Head of caudate nucleus (tissue), 42 donors: Measurements from ENCODE around the gene BLVRA.

Experiments
- DNase-seq, 42 donors: peaks; one replicate each; pipeline versions ENCODE4 v3.0.0 to v3.0.0-alpha.2; 2020 to 2021; ENCODE audit warnings: mixed read lengths in 7 of 42
- intact Hi-C: fragments of 100-400 bp; cut with DNase I; formaldehyde crosslinking; loops from one replicate; pipeline ENCODE4 v1.15.0; 2022

BLVRA gene

DNA sequence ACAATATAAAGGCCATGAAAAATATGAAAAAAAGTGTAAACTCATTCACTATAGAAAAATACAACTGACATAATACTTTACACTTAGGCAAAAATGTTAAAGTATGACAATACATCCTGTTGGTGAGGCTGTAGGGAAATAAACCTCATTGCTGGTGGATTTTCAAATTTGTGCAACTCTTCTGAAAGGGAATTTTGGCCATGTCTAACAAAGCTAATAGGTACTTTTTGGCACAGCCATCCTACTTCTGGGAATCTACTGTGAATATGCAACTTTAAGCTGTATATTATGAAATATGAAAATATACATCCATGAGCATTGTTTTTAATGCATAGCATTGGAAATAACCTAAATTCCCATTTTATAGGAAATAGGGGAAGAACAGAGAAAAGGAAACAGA lies 15.8 kb upstream of the BLVRA start:
- no peak for DNase-seq
- intact Hi-C loops, result no loop called here

DNA sequence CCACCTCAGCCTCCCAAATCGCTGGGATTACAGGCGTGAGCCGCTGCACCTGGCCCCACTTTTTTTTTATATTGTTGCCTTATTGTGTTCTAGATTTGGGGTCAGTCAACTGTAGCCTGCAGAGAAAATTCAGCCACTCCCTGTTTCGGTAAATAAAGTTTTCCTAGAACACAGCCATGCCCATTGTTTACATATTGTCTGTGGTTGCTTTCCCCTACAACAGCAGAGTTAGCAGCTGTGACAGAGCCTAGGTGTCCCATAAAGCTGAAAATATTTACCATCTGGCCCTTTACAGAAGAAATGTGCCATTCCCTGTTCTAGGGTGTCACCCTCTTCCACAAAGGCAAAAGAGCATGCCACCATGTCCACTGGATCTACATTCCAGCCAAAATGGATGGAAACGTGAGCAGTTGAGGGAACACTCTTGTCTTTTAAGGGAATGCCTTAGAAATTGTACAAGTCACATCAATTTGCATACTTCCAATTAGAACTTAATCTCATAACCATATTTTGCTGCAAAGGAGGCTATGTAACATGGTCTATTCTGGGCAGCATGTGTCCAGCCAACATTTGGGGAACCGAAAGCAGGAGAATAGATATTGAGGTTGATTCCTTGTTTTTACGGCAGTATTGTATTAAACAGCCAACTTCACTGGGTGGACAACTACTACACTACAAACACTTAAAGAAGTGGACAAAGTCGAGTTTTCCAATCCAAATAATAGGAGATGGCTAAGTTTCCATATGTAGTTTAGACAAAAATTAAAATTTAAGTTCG lies 11.0 kb upstream of the BLVRA start:
- intact Hi-C loops, result no loop called here
- DNase-seq, result no peak

DNA sequence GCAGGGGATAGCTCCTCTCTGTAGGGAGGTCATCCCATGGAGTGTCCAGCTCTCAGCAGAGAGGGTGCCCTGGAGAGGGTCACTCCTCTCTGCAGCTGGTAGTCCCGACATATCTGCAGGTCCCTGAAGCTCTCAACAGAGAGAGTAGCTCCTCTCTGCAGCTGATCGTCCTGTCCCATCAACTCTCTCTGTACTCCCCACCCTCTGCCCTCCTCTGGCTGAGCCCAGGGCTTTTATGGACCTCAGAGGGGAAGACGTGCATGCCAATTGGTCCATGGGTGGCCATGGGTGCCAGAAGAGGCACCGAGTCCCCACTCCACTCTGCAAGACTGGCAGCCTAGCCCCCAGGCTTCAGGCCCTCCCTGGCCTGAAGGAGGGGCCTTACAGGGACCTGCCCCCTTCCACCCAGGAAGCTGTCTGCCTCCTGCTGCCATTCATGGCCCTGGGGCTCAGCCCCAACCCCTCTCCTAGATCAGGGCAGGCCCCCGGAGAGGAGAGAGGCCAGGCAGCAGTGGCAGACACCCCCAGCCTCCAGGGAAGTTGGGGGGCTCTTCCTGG lies 9.0 kb upstream of the BLVRA start:
- intact Hi-C loops, result no loop called here
- DNase-seq, result no peak

DNA sequence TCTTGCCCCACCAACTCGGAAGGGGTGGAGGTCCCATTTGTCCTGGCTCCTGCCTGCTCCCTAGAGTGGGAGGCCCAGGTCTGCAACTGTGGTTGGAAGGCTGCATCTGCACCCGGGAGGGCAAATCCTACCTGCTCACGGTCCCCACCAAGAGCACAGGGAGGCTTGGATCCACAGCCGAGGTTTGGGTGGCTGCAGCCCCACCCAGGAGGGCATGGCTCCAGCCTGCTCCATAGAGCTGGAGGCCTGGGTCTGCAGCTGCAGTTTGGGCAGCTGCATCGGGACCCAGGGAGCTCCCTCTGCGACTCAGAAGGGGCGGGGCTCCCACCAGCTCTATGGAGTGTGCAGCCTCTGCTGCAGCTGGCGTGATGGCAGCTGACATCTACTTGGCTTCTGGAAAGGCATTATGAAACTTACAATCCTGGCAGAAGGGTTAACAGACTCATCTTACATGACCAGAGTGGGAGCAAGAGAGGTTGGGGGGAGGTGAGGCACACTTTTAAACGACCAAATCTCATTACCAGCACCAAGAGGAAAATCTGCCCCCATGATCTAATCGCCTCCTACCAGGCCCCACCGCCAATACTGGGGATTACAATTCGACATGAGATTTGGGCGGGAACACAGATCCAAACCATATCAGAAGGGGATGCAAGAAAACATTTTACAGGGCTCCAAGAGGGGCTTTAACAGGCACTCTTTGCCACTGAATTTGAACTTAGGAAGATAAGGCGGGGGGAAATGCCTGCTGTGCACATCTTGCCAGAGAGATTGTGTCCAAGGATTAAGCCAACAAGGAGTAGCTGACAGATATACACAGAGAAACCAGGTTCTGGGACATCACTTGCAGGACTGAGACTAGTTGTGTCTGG lies 8.2 kb upstream of the BLVRA start:
- intact Hi-C loops, result no loop called here
- DNase-seq, result peak in 1 of 42 donors; percentile 17

DNA sequence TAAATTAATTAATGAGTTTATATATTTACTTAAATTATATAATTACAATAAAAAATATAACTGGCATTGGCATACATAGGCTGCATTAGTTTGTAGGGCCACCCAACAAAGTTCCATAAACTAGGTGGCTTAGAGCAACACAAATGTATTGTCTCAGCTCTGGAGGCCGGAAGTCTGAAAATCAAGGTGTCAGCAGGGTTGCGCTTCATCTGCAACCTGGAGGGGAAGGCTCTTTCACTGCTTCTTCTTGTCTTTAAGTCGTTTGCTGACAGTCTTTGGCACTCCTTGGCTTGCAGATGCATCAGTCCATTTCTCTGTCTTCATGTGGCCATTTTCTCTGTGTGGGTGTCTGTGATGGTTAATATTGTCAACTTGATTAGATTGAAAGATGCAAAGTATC lies 6.1 kb upstream of the BLVRA start:
- intact Hi-C loops, result no loop called here
- no peak for DNase-seq

DNA sequence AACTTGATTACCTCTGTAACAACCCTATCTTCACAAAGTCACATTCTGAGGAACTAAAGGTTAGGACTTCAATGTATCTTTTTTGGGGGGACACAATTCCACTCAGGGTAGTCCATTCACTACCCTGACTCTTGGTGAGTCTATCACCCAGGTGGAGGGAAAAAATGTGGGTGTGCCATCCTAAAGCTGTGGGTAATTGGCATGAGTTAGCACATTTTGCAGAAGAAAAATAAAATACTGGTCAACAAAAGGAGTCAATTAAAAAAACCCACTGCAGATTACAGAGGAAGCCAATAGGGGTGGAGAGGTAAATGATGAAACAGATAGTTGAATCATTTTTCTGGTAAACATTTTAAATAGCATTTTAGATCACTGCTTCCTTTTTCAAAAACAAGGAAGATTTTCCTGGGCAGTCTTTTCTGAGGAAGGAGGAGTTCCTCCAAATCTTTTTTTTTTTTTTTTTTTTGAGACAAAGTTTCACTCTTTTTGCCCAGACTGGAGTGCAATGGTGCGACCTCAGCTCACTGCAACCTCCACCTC lies 5.1 kb upstream of the BLVRA start:
- intact Hi-C loops, result no loop called here
- DNase-seq, result no peak

DNA sequence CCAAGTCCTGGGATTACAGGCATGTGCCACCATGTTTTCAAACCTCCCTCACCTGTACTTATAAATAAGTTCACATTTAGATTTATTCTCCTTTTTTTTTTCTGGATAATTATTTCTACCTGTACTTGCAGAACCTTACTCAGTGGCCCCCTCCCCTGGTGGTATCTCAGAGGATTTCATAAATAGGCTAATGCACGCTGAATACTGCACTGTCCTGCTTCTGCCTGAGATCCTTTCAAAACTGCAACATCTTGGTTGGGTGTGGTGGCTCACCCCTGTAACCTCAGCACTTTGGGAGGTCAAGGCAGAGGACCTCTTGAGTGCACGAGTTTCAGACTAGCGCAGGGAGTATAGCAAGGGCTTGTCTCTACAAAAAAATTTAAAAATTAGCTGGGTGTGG lies 4.6 kb upstream of the BLVRA start:
- intact Hi-C loops, result no loop called here
- no peak for DNase-seq

DNA sequence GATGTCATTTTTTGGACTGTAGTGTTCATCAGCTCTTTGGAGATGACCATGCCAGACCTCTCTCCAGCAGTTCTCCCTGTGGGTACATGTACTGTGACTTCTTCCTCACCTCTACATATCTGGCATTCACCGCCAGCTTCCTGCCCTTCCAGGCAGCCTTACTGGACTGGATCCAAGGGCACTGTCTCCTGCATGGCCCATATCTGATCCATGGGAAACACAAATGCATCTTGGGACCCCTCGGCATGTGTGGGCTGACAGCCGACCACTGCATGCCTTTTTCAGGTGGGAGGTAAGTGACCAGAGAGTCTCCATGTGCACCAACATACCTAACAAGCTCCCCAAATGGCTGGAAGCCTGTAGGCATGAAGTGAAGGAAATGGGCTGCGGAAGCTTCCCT lies 3.9 kb upstream of the BLVRA start:
- intact Hi-C loops, result no loop called here
- DNase-seq, result no peak

DNA sequence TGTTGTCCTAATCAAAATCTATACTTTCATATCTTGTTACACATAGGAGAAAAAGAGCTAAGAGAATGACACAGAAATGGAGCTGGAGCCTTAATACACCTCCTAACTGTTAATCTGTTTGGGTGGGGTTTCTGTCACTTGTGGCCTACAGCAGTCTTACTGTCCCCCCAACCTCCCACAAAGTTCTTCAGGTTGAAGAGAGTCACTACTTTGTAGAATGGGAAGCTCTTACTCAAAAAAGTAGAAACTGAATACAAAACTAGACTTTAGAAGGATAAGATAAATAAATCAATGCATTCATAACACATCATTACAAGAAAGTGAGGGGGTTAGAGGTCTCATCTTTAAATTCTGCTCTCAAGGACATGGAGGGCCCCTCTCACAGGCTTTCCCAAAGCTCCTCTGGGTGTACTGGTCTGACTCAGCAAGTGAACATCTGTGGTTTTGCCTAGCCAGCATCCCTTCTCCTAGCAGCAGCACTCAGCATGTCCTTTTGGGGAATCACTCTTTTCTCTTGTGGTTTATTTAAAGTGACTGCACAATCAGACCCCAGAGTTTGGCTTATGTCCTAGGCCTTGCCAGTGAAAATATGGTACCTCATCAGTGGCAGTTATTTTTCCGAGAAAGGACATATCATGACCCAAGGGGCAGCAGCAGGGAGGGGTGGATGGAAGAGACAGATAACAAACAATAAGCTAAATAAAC lies 2.0 kb upstream of the BLVRA start:
- DNase-seq, result peak in 1 of 42 donors; percentile 5
- intact Hi-C loops, result no loop called here

DNA sequence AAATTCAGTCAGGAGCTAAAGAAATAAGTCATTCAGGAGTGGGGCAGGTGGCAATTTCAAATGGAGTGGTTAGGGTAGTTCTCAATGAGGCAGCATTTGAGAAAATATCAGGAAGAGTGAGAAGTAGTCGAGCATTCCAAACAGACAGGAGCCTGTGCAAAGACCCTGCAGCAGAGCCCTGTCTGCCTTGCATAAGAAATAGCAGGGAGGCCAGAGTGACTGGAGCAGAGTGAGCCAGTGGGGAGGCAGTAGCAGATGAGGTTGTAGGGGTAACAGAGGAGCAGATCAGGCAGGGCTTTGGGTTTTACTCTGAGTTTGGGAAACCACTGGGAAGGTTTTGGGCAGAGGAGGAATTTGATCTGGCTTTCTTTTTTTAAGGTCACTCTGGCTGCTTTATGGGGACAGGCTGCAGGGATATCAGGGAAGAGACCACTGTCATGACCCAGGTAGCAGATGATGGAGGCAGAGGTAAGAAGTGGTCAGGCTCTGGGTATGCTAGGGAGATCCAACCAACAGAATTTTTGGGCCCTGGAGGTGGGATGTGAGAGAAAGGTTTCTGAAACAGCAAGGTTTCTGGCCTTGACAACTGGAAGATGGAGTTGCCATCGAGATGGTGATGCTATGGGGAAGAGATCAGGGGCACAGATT lies 1.3 kb upstream of the BLVRA start:
- intact Hi-C loops, result no loop called here
- peak in 1 of 42 donors; percentile 35 for DNase-seq

DNA sequence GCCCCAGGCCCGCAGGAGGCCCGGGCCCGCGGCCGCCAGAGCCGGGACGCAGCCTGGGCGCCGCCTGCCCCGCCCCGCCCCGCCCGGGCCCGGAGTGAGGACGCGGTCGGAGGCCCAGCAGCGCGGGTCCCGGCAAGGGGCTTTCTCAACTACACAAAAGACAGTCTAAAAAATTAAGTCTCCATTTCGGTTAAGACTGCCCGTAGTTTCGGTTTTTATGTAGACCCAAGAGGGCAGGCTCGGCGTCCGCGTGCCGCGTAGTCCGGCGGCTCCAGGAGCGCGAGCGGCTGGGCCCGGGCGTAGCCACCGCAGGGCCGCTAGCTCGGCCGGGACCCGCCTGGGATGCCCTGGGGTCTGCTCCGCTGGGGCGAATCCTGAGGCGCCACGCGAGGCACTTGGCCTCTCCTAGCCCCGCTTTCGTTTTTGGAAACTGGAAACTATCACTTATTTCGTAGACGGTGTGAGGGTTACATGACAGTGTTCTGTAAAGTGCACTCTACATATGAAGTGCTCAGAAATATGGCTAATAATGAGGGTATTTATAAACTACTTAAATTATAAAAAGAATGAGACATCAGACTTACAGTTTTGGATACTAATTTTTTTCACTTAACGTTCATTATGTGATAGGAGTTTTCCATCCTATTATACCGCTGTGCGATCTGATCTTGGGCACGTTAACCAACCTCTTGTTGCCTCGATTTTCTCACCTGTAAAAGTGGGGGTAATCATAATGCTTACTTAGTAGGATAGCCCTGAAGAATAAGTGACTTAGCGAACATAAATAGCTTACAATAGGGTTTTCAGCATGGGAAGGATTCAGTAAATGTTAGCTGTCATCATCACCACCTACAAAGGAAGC lies 573 bp downstream of the BLVRA start:
- peak in 32 of 42 donors; percentile 4 to 63 (median 28) for DNase-seq
- intact Hi-C loops, result no loop called here

DNA sequence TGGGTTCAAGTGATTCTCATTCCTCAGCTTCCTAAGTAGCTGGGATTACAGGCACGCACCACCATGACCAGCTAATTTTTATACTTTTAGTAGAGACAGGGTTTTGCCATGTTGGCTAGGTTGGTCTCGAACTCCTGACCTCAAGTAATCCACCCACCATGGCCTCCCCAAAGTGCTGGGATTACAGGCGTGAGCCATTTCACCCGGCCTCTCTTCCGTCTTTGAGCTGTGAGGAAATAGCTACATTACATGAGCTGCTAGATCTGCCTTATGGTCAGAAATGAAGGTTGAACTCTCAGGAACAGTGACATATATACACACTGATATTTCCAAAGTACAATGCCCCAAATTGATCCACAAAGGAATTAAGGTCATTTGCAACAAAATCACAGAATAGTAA lies 2.4 kb downstream of the BLVRA start:
- intact Hi-C loops, result no loop called here
- DNase-seq, result peak in 1 of 42 donors; percentile 21

DNA sequence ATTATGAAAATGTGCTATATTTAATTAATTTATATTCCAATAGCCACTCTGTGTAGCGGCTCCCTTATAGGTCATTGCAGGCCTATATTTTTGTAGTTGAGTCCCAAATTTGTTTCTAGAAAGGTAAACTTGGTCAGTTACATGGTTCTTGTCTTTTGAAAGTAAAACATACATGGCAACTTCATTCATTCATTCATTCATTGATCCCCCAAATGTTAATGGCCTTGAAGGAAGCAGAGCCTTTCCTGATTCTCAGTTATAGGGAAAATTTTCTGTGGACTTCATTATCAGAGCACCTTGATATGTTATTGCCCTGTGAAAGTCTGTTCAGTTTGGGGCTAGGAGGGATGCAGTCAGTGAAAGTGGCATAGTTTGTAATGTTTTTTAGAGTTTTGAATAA lies 2.9 kb downstream of the BLVRA start:
- DNase-seq, result no peak
- intact Hi-C loops, result no loop called here

DNA sequence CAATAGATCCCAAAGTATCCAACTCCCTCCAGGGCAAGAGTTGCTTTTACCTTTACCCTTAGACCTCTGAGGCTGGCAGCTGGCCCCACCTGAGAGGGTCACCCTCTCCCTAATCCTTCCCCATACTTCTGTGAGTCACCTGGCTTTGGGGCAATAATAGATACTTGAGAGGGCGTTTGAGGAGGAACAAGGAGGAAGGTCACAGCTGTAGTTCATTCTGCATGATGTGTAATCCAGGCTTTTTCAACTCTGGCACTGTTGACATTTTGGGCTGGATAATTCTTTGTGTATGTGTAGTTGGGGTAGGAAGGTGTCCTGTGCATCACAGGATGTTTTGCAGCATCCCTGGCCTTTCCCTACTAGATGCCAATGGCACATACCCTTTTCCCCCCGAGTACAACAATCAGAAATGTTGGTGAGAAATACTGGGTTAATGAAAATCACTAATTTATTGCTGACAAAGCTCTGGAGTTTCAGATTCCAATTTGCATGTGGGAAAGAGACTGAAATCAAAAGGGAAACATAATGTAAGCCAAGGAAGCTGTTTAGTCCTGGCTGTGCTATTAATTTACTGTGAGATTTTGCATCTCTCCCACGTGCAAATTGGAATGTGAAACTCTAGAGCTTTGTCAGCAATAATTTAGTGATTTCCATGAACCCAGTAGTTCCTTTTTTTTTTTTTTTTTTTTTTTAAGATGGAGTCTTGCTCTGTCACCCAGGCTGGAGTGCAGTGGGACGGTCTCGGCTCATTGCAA lies 3.6 kb downstream of the BLVRA start:
- peak in 1 of 42 donors; percentile 3 for DNase-seq
- intact Hi-C loops, result no loop called here

DNA sequence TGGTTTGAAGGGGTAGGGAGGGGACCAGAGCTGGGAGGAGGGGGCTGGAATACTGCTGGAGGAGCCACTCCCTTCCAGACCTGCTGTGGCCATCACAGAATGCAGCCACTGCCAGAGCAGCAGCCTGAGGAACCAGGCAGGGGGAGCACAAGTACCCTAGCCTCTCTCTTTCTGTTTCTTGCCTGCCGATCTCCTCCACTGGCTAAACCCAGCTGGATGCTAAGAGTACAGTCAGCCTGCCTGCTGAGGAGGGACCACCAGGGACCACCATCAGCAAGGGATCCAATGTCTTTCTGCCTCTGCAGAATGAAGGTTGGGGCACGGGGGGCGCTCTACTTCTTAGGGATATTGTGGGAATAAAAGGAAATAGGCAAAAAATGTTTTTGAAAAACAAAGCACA lies 4.7 kb downstream of the BLVRA start:
- peak in 1 of 42 donors; percentile 27 for DNase-seq
- intact Hi-C loops, result no loop called here

DNA sequence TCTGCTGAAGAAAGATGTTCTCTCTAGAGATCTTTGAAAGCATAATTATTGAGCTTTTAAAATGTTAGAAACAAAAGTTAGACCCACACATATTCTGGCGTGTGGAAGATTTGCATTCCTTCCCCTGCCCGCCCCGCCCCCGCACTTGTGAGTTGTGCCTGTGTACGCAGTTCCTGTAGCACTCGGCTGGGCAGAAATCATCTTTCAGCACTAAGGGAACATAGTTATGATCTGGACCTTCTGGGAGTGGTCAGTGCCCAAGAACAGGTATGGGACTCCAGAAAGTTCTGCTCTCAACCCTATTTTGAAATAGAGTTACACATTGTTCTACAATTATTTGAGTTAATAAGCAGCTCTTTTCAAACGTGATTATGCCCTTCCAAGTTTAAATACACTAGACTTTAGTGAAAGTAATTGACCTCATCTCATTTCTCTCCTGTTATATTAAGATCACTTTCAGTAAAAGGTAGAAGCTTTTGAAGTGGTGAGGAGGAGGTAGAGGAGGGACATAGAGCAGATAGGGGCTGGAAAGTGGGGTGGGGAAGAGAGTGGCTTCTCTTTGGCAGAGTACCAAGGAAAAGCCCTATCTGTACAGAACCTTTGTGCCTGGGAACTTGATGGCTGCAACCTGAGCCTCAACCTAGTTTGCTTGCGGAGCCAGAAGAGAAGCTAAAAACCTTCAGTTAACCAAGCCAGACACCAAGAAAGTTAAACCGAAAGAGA lies 5.7 kb downstream of the BLVRA start:
- DNase-seq, result peak in 1 of 42 donors; percentile 33
- intact Hi-C loops, result no loop called here
